Tibial artery (tissue), 4 donors: ENCODE results near the gene TOMM40L.

Experiments
- DNase-seq, 2 donors: peaks; one replicate each; pipeline ENCODE4 v3.0.0-alpha.2; 2019
- H3K27ac ChIP-seq, 2 donors: fragments of 200-600 bp; sonication (generic) in 1 of 2; 1 replicate in 1 of 2; 2 replicates in 1 of 2; pipeline ENCODE4 v1.5.1; 2018 to 2019; ENCODE audit warnings: mild to moderate bottlenecking in 1 of 2
- H3K27me3 ChIP-seq, 2 donors: fragments of 200-600 bp; sonication (generic) in 1 of 2; one replicate each; pipeline versions ENCODE4 v1.5.1 to v1.6.0; 2016 to 2019
- H3K36me3 ChIP-seq, 3 donors: fragments of 200-600 bp; sonication (generic) in 2 of 3; one replicate each; pipeline ENCODE4 v1.5.1; 2016 to 2019; ENCODE audit warnings: mild to moderate bottlenecking in 2 of 3
- H3K4me1 ChIP-seq, 4 donors: fragments of 200-600 bp; sonication (generic) in 2 of 4; 1 replicate in 3 of 4; 2 replicates in 1 of 4; pipeline ENCODE4 v1.5.1; 2016 to 2019
- H3K4me3 ChIP-seq, 2 donors: fragments of 200-600 bp; sonication (generic) in 1 of 2; 1 replicate in 1 of 2; 2 replicates in 1 of 2; pipeline ENCODE4 v1.5.1; 2018 to 2019; ENCODE audit warnings: mild to moderate bottlenecking in 2 of 2
- H3K9me3 ChIP-seq, 3 donors: fragments of 200-600 bp; sonication (generic) in 1 of 3; one replicate each; pipeline ENCODE4 v1.5.1; 2016 to 2019
- intact Hi-C: fragments of 100-400 bp; cut with DNase I; formaldehyde crosslinking; loops from one replicate; pipeline ENCODE4 v1.15.0; 2023; ENCODE audit warnings: low total_unique reads
- TF ChIP-seq, protein P1 (sequence below), 2 experiments: fragments of 200-600 bp in 1 of 2; fragments of 450-650 bp in 1 of 2; IDR thresholded peaks; one replicate each; pipeline ENCODE4 v1.5.1; 2017 to 2019; ENCODE audit warnings: antibody characterized with exemption in 2 of 2, mild to moderate bottlenecking in 1 of 2, moderate library complexity in 1 of 2

TOMM40L gene

DNA sequence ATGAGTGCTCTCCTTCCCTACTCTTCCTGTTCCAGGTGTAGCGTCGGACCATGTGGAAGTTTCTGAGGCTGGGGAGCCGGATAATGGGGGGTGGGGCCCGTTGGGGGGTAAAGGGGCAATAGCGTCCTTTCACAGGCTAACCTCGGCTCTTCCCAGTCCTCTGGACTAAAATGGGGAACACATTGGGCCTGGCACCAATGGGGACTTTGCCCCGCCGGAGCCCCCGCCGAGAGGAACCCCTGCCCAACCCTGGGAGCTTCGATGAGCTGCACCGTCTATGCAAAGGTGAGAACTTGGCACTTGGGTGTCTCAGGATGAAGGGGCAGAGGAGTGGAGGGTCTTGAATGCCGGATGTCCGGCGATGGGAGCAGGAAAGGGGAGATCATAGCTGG, 456 bp downstream of the TOMM40L start:
- H3K36me3 ChIP-seq, result peaks cover 9 to 31% (median 22%) of the 10 kb centered on the region in 3 donors
- H3K4me3 ChIP-seq, result peak overlapping the region; percentile 57 to 68
- no peak for DNase-seq
- intact Hi-C loops, result loop anchor here (5.0 kb wide), 2 partner anchors 81 to 156 kb away; partner anchors contain the start of gene MPZ
- H3K27me3 ChIP-seq, result no peaks in the 10 kb centered on the region
- peak overlapping the region; percentile 63 to 64 for H3K27ac ChIP-seq
- TF ChIP-seq, protein P1, sequence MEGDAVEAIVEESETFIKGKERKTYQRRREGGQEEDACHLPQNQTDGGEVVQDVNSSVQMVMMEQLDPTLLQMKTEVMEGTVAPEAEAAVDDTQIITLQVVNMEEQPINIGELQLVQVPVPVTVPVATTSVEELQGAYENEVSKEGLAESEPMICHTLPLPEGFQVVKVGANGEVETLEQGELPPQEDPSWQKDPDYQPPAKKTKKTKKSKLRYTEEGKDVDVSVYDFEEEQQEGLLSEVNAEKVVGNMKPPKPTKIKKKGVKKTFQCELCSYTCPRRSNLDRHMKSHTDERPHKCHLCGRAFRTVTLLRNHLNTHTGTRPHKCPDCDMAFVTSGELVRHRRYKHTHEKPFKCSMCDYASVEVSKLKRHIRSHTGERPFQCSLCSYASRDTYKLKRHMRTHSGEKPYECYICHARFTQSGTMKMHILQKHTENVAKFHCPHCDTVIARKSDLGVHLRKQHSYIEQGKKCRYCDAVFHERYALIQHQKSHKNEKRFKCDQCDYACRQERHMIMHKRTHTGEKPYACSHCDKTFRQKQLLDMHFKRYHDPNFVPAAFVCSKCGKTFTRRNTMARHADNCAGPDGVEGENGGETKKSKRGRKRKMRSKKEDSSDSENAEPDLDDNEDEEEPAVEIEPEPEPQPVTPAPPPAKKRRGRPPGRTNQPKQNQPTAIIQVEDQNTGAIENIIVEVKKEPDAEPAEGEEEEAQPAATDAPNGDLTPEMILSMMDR (IDR thresholded peaks at IDR 0.05), result no peak
- peaks cover 0 to 22% (median 13%) of the 10 kb centered on the region in 4 donors for H3K4me1 ChIP-seq
- no peaks in the 10 kb centered on the region for H3K9me3 ChIP-seq

DNA sequence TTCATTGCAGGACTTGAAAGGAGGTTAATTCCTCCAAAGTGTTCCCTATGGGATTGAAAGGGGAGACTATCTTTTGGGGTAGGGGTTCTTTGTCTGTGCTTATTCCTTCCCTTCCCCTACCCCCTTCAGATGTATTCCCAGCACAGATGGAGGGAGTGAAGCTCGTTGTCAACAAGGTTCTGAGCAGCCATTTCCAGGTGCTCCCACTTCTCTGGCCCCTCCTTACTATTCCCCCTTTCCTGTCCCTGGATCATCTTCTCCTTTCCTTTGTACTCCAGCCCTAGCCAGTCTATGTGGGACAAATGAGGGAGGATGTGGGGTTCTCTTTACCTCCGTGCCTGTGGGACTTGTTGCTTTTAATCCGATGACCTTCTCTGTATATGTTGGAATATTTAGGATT, 899 bp downstream of the TOMM40L start:
- TF ChIP-seq, protein P1 (IDR thresholded peaks at IDR 0.05), result no peak
- Histone ChIP-seq H3K9me3 (no peaks in the 10 kb centered on the region), H3K27ac (peak overlapping the region in 1 of 2 donors; percentile 64), H3K4me3 (peak overlapping the region; percentile 57 to 68), H3K4me1 (peaks cover 0 to 22% (median 13%) of the 10 kb centered on the region in 4 donors), H3K36me3 (peaks cover 9 to 31% (median 22%) of the 10 kb centered on the region in 3 donors), H3K27me3 (no peaks in the 10 kb centered on the region)
- intact Hi-C loops, result loop anchor here (5.0 kb wide), 2 partner anchors 81 to 156 kb away; partner anchors contain the start of gene MPZ
- no peak for DNase-seq

DNA sequence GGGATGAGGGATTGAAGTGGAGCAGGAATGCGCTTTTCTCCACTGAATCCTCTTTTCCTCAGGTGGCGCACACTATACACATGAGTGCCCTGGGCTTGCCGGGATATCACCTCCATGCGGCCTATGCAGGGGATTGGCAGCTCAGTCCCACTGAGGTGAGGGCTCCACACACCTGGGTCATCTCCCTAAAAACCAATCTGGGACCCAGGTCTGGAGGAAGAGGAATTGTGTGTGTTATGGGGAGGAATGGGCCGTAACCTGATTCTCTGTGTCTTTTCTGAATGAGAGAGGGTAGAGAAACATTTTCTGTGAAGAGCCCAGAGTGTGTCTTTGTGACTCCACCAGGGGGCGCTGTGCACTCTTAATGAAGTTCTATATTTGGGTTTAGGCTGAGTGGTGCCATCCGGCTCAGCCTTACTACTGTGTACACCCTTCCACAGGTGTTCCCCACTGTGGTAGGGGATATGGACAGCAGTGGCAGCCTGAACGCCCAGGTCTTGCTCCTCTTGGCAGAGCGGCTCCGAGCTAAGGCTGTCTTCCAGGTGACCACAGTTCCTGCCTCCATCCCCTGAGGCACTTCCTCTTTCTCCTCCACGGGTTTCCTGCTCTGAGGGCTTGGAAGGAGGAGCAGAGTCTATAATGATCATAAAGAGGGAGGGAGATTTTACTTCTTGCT, 1.5 kb downstream of the TOMM40L start:
- H3K9me3 ChIP-seq, result no peaks in the 10 kb centered on the region
- H3K4me1 ChIP-seq, result peaks cover 0 to 22% (median 13%) of the 10 kb centered on the region in 4 donors
- no peaks in the 10 kb centered on the region for H3K27me3 ChIP-seq
- H3K27ac ChIP-seq, result peak overlapping the region in 1 of 2 donors; percentile 64
- peaks cover 9 to 31% (median 22%) of the 10 kb centered on the region in 3 donors for H3K36me3 ChIP-seq
- peak; percentile 71 to 88 for DNase-seq
- peak overlapping the region in 1 of 2 donors; percentile 16 for H3K4me3 ChIP-seq
- intact Hi-C loops, result loop anchor here (5.0 kb wide), 2 partner anchors 80 to 155 kb away; partner anchors contain the start of gene MPZ
- TF ChIP-seq, protein P1 (IDR thresholded peaks at IDR 0.05), result peak; percentile 80 to 81

DNA sequence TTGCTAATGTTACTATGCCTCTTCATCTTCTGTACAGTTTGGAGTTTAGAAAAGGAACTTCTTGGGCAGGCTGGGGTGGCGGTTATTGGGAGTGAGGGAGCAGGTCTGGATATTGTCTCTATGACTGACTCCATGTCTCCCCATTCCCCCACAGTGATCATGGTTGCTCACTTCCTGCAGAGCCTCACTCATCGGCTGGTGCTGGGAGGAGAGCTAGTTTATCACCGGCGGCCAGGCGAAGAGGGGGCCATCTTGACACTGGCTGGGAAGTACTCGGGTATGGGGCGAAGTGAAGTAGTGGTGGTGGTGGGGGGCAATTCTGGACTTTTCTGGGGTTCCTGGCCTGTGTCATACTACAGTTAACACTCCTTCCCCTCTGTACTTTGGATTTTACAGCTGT, 2.2 kb downstream of the TOMM40L start:
- no peak overlapping the region for H3K4me3 ChIP-seq
- H3K4me1 ChIP-seq, result peaks cover 0 to 22% (median 13%) of the 10 kb centered on the region in 4 donors
- no peaks in the 10 kb centered on the region for H3K9me3 ChIP-seq
- H3K27me3 ChIP-seq, result no peaks in the 10 kb centered on the region
- peaks cover 9 to 31% (median 22%) of the 10 kb centered on the region in 3 donors for H3K36me3 ChIP-seq
- no peak overlapping the region for H3K27ac ChIP-seq
- TF ChIP-seq, protein P1 (IDR thresholded peaks at IDR 0.05), result no peak
- intact Hi-C loops, result loop anchor here (5.0 kb wide), 2 partner anchors 79 to 154 kb away; partner anchors contain the start of gene MPZ
- no peak for DNase-seq

DNA sequence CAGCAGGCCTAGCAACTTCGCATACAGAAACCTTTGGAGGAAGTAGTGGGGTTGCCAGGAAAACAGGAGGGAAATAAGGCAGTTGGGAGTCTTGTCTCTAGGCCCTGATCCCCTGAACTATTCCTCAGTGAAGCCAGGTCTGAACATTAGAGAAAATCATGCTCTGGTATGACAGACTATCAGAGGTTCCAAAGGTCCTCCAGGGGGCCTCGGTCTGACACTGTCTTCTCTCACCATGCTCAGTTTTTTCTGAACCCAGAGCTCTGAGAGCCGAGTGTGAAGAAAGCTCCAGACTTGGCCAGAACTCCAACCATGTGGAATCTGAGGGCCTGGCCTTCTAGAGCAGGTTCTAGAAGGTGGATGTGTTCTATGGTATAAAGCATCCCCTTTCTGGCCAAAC, 4.0 kb downstream of the TOMM40L start:
- Histone ChIP-seq H3K36me3 (peaks cover 9 to 31% (median 22%) of the 10 kb centered on the region in 3 donors), H3K27ac (no peak overlapping the region), H3K4me1 (peaks cover 0 to 22% (median 13%) of the 10 kb centered on the region in 4 donors), H3K4me3 (no peak overlapping the region), H3K9me3 (no peaks in the 10 kb centered on the region), H3K27me3 (no peaks in the 10 kb centered on the region)
- intact Hi-C loops, result loop anchor here (5.0 kb wide), 2 partner anchors 77 to 152 kb away; partner anchors contain the start of gene MPZ
- TF ChIP-seq, protein P1 (IDR thresholded peaks at IDR 0.05), result no peak
- DNase-seq, result no peak
